PC-9 (cell line): ENCODE measurements around the gene ZNF423. TPM values are rescaled to one million over a fixed set of nuclear protein-coding genes. Genes with fewer than 3 reads are reported as not detected.

Experiments
- BruUV-seq: library from RNA; stranded (reverse); fragments of 400-500 nt; replicated peaks from 2 replicates; lab custom pipeline; 2021; lab: Mats Ljungman, UMichigan
- CTCF ChIA-PET: fragments of 300-600 bp; sonication (Branson Sonifier 250); formaldehyde crosslinking; loops from one replicate; lab custom pipeline; 2022; ENCODE audit warnings: antibody characterized with exemption; lab: Charles Lee
- POLR2A ChIA-PET: fragments of 300-600 bp; sonication (Branson Sonifier 250); formaldehyde crosslinking; loops from one replicate; lab custom pipeline; 2022; ENCODE audit warnings: antibody characterized with exemption; ENCODE audit not compliant: unreplicated experiment; lab: Charles Lee
- DNase-seq, 2 experiments: peaks; one replicate each; pipeline versions ENCODE4 v3.0.0 to v3.0.0-alpha.2; 2015 to 2022; ENCODE audit warnings: mixed read lengths in 1 of 2
- H2AFZ ChIP-seq: fragments of 200-600 bp; sonication (generic); 2 replicates; pipeline ENCODE4 v1.8.1; 2017; ENCODE audit warnings: antibody characterized with exemption
- H3F3A ChIP-seq: fragments of 200-600 bp; sonication (generic); 2 replicates; pipeline ENCODE4 v1.8.1; 2017; ENCODE audit warnings: antibody characterized with exemption, mild to moderate bottlenecking, low read depth; ENCODE audit not compliant: insufficient read depth
- H3K27ac ChIP-seq: fragments of 200-600 bp; sonication (generic); 2 replicates; pipeline ENCODE4 v1.6.1; 2016; ENCODE audit warnings: mixed run types
- H3K27me3 ChIP-seq: fragments of 200-600 bp; sonication (generic); 2 replicates; pipeline ENCODE4 v1.6.1; 2016; ENCODE audit warnings: low read depth, mixed run types; ENCODE audit not compliant: insufficient read depth
- H3K36me3 ChIP-seq: fragments of 200-600 bp; sonication (generic); 2 replicates; pipeline ENCODE4 v1.6.1; 2016; ENCODE audit warnings: low read depth, mixed run types
- H3K4me1 ChIP-seq: fragments of 200-600 bp; sonication (generic); replicated peaks from 2 replicates; pipeline ENCODE4 v1.6.1; 2016; ENCODE audit warnings: mixed run types; ENCODE audit not compliant: insufficient read depth
- H3K4me2 ChIP-seq: fragments of 200-600 bp; sonication (generic); 2 replicates; pipeline ENCODE4 v1.6.1; 2017; ENCODE audit warnings: mixed run types
- H3K4me3 ChIP-seq: fragments of 200-600 bp; sonication (generic); 2 replicates; pipeline ENCODE4 v1.6.1; 2016; ENCODE audit warnings: mixed run types
- H3K79me2 ChIP-seq: fragments of 200-600 bp; sonication (generic); 2 replicates; pipeline ENCODE4 v1.6.1; 2017; ENCODE audit warnings: low read depth, mixed run types
- H3K9me2 ChIP-seq: fragments of 200-600 bp; sonication (generic); 2 replicates; pipeline ENCODE4 v1.8.1; 2017; ENCODE audit warnings: mild to moderate bottlenecking; ENCODE audit not compliant: insufficient read depth
- H3K9me3 ChIP-seq: fragments of 200-600 bp; sonication (generic); 2 replicates; pipeline ENCODE4 v1.8.1; 2016; ENCODE audit warnings: low read depth; ENCODE audit not compliant: insufficient read depth
- H4K20me1 ChIP-seq: fragments of 200-600 bp; sonication (generic); 2 replicates; pipeline ENCODE4 v1.8.1; 2017; ENCODE audit not compliant: insufficient read depth
- CTCF ChIP-seq: fragments of 200-600 bp; sonication (generic); conservative IDR thresholded peaks from 2 replicates; pipeline ENCODE4 v1.6.1; 2017; ENCODE audit warnings: mixed run types, antibody characterized with exemption, mild to moderate bottlenecking, moderate library complexity
- EZH2 ChIP-seq: fragments of 200-600 bp; sonication (generic); IDR thresholded peaks from 2 replicates; pipeline ENCODE4 v1.8.0; 2017; ENCODE audit warnings: antibody characterized with exemption, low read depth
- intact Hi-C: fragments of 100-400 bp; cut with micrococcal nuclease; formaldehyde crosslinking; loops from one replicate; pipeline ENCODE4 v1.10.0; 2022; ENCODE audit not compliant: unreplicated experiment
- total RNA-seq: library from RNA; stranded (reverse); gene quantifications from 2 replicates; pipeline ENCODE4 v1.2.3, GENCODE V29; 2021

Gene ZNF423
- total RNA-seq, 1 experiment from 2014 or later, result not detected

GRCh38 chr16:49738001-49738400 lies 117.9 kb downstream of the ZNF423 start:
- no peak overlapping the region for H3K27ac ChIP-seq
- CTCF ChIA-PET, result no interaction called here
- peaks cover 94% of the 10 kb centered on the region for H3K27me3 ChIP-seq
- no TSS peak for BruUV-seq
- no peaks in the 10 kb centered on the region for H3K9me3 ChIP-seq
- H3K4me1 ChIP-seq, result no peaks in the 10 kb centered on the region
- POLR2A ChIA-PET, result no interaction called here
- no peaks in the 10 kb centered on the region for H3K79me2 ChIP-seq
- H4K20me1 ChIP-seq, result no peaks in the 10 kb centered on the region
- TF ChIP-seq CTCF, result no peak
- no peak for TF ChIP-seq EZH2
- H2AFZ ChIP-seq, result no peak overlapping the region
- no peak overlapping the region for H3K4me2 ChIP-seq
- H3K9me2 ChIP-seq, result no peaks in the 10 kb centered on the region
- no peaks in the 10 kb centered on the region for H3F3A ChIP-seq
- H3K4me3 ChIP-seq, result no peak overlapping the region
- no peak for DNase-seq
- intact Hi-C loops, result no loop called here
- H3K36me3 ChIP-seq, result no peaks in the 10 kb centered on the region

- POLR2A ChIA-PET, result no interaction called here
- Histone ChIP-seq H3K4me3 (no peak overlapping the region), H3K27me3 (peaks cover 95% of the 10 kb centered on the region), H3K36me3 (no peaks in the 10 kb centered on the region), H3K9me3 (no peaks in the 10 kb centered on the region), H4K20me1 (no peaks in the 10 kb centered on the region), H3K4me1 (no peaks in the 10 kb centered on the region), H3F3A (no peaks in the 10 kb centered on the region), H3K79me2 (no peaks in the 10 kb centered on the region), H3K27ac (no peak overlapping the region), H2AFZ (no peak overlapping the region), H3K9me2 (no peaks in the 10 kb centered on the region), H3K4me2 (no peak overlapping the region)
- CTCF ChIA-PET, result no interaction called here
- TF ChIP-seq CTCF, result no peak
- no peak for TF ChIP-seq EZH2
- no TSS peak for BruUV-seq
- intact Hi-C loops, result no loop called here
- DNase-seq, result no peak
These were observed 118.4 kb downstream of the ZNF423 start for GRCh38 chr16:49737541-49737940.

GRCh38 chr16:49734331-49734730 lies 121.6 kb downstream of the ZNF423 start:
- H3K9me2 ChIP-seq, result no peaks in the 10 kb centered on the region
- H4K20me1 ChIP-seq, result no peaks in the 10 kb centered on the region
- no peak overlapping the region for H2AFZ ChIP-seq
- H3K27ac ChIP-seq, result no peak overlapping the region
- ChIA-PET CTCF (no interaction called here), POLR2A (no interaction called here)
- BruUV-seq, result no TSS peak
- H3K36me3 ChIP-seq, result no peaks in the 10 kb centered on the region
- no peaks in the 10 kb centered on the region for H3K79me2 ChIP-seq
- H3K4me1 ChIP-seq, result no peaks in the 10 kb centered on the region
- H3F3A ChIP-seq, result no peaks in the 10 kb centered on the region
- no peak for TF ChIP-seq EZH2
- TF ChIP-seq CTCF, result no peak
- DNase-seq, result no peak
- H3K9me3 ChIP-seq, result no peaks in the 10 kb centered on the region
- H3K4me3 ChIP-seq, result no peak overlapping the region
- no peak overlapping the region for H3K4me2 ChIP-seq
- peaks cover 91% of the 10 kb centered on the region for H3K27me3 ChIP-seq
- intact Hi-C loops, result no loop called here
